ENCODE results near the gene KCNIP1. TPM values are rescaled to one million over a fixed set of nuclear protein-coding genes. Genes with fewer than 3 reads are reported as not detected.

The KCNIP1 gene
- total and polyA plus RNA-seq, 2 of the 8 experiments (the other 6 are each of a cell fraction or from before 2014, with no cell fraction given): 0.52 to 0.83 TPM

DNA sequence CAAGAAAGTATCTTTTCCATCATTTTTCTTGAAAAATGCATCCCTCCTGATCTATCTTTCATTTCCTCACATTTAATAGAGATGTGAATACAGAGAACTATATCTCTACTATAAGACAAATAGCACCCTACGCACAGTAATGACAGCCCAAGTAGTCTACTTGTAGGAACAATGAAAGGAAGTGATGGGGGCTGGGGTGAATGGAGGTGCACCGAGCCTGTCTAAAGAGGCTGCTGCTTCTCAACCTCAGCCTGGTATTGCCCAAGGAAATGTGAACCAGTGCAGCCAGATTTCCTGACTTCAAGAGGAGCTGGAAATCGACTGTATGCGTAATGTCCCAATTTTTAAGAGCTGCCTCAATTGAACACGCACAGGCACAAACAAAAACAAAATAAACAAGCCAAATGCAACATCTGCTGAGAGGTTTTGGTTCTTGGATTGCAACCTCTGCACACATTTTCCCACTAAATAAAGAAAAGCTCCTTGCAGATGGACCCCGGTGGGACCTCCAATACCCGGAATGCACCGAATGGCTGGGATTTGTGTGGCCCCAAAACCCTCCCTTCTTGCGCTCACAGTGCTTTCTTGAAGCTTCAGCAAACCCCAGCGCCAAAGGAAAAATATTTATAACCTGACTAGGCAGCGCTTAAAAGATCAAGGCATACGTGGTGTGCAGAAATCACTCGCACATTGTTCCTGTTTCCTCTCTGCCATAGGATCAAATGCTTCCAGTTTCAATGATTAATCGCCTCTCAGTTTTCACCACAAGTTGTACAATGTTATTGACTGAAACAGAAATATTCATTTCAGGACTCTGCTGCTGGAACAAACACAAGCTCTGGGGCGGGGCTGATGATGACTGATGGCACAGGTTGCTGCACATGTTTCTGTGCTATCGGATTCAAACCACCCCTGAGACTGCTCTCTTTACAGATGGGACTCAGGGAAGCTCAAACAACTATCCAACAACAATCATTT is 68.3 kb downstream of the KCNIP1 start:
- H2BK120ac ChIP-seq (replicated peaks; ENCODE audit: low read depth, low read length): no peak overlapping the region
- no peak overlapping the region for H2BK5ac ChIP-seq (ENCODE audit: low read depth, low read length)
- ChIA-PET CTCF (ENCODE audit: partially characterized antibody) (interaction anchor here (0.6 to 2.3 kb wide), 10 partner anchors 9 to 320 kb away, joined by 3 to 9 read pairs (median 3); no protein-coding TSS in a partner anchor), POLR2A (ENCODE audit: partially characterized antibody) (interaction anchor here (0.7 kb wide), 1 partner anchor 71 kb away, joined by 3 read pairs; no protein-coding TSS in a partner anchor)
- H2BK15ac ChIP-seq (ENCODE audit: low read length): no peak overlapping the region
- no peaks in the 10 kb centered on the region for H4K20me1 ChIP-seq (replicated peaks in 1 of 2; ENCODE audit: control insufficient read depth in 1 of 2, insufficient read depth in 2 of 2, low read length in 2 of 2)
- H3K23ac ChIP-seq (ENCODE audit: insufficient read length): no peak overlapping the region
- no peak overlapping the region for H3K27ac ChIP-seq (ENCODE audit: low read depth, low read length)
- H3K23me2 ChIP-seq (ENCODE audit: low read depth, low read length): no peaks in the 10 kb centered on the region; the same call in 1 of the 2 replicates
- H3K9me3 ChIP-seq (ENCODE audit: insufficient read depth in 2 of 2, low read depth in 1 of 2, low read length in 1 of 2): no peaks in the 10 kb centered on the region
- no peak overlapping the region for H3K4me3 ChIP-seq (ENCODE audit: extremely low read depth in 1 of 4, insufficient read depth in 2 of 4, low read depth in 3 of 4, low read length in 4 of 4)
- H3K4me2 ChIP-seq (ENCODE audit: insufficient read depth in 1 of 2, low read depth in 2 of 2, low read length in 2 of 2): no peak overlapping the region
- H2AFZ ChIP-seq (ENCODE audit: low read length): no peak overlapping the region
- no peak overlapping the region for H3K9ac ChIP-seq (replicated peaks in 1 of 4; ENCODE audit: extremely low read depth in 1 of 4, low read depth in 3 of 4, low read length in 3 of 4)
- H3K27me3 ChIP-seq (replicated peaks in 1 of 4; ENCODE audit: control insufficient read depth in 3 of 4, extremely low read depth in 1 of 4, insufficient read depth in 3 of 4, low read length in 3 of 4): no peaks in the 10 kb centered on the region; a peak in 1 of 7 replicates
- H2AK5ac ChIP-seq (ENCODE audit: low read depth, low read length): 0 out of 2 replicates have a peak overlapping the region, but pooled peaks have one; percentile 58
- H4K91ac ChIP-seq (replicated peaks; ENCODE audit: insufficient read length, low read length): no peak overlapping the region
- H3K79me2 ChIP-seq (ENCODE audit: control insufficient read depth in 1 of 2, insufficient read depth in 2 of 2, low read length in 2 of 2): no peaks in the 10 kb centered on the region
- no peaks in the 10 kb centered on the region for H3K36me3 ChIP-seq (ENCODE audit: control insufficient read depth in 2 of 4, insufficient read depth in 4 of 4, low read length in 3 of 4)
- H3K56ac ChIP-seq (replicated peaks; ENCODE audit: insufficient read length, low read depth, low read length): no peak overlapping the region
- no peak overlapping the region for H3K14ac ChIP-seq (ENCODE audit: insufficient read length)
- no peak overlapping the region for H3K4ac ChIP-seq (replicated peaks; ENCODE audit: insufficient read length, low read depth, low read length)
- no peak for DNase-seq (ENCODE audit: low read depth in 1 of 2, low spot score in 2 of 2)
- FAIRE-seq: no peak
- H4K5ac ChIP-seq (ENCODE audit: insufficient read length, low read depth, low read length): no peak overlapping the region
- H3K79me1 ChIP-seq (ENCODE audit: low read depth, low read length): no peaks in the 10 kb centered on the region
- no peak overlapping the region for H2BK20ac ChIP-seq (ENCODE audit: low read length)
- H2BK12ac ChIP-seq (ENCODE audit: low read depth, low read length): no peak overlapping the region
- H3K18ac ChIP-seq (ENCODE audit: extremely low read depth, low read length): no peak overlapping the region
- H3K4me1 ChIP-seq (replicated peaks in 1 of 4; ENCODE audit: control insufficient read depth in 3 of 4, insufficient read depth in 4 of 4, low read length in 3 of 4): peaks cover 0 to 2% (median 0%) of the 10 kb centered on the region in 4 experiments; a peak in 1 of 7 replicates
- H4K8ac ChIP-seq (ENCODE audit: extremely low read depth, insufficient read depth, low read length): no peak overlapping the region
- WGBS, 2 experiments (ENCODE audit: extremely low coverage in 1 of 2, insufficient coverage in 1 of 2, insufficient read length in 1 of 2, insufficient replicate concordance in 2 of 2, low coverage in 1 of 2, low lambda C conversion rate in 2 of 2, missing lambda C conversion rate in 1 of 2): 79% methylated on average over 16 of the region's 16 CpGs; no CpG with 5 or more reads in 1 of the 2 experiments
- TF ChIP-seq NRF1 (IDR thresholded peaks at IDR 0.05; ENCODE audit: low read depth, low read length) (no peak), RXRA (IDR thresholded peaks at IDR 0.05; ENCODE audit: insufficient read depth, low read depth, low read length) (no peak), SIRT6 (IDR thresholded peaks at IDR 0.05; ENCODE audit: low read length) (no peak), BCL11A (IDR thresholded peaks at IDR 0.05; ENCODE audit: low read depth in 2 of 2, low read length in 2 of 2) (no peak), ZNF274 (IDR thresholded peaks at IDR 0.05; ENCODE audit: borderline replicate concordance, extremely low read depth, low read length) (no peak), EP300 (IDR thresholded peaks at IDR 0.05; ENCODE audit: borderline replicate concordance in 1 of 2, low read depth in 2 of 2, low read length in 2 of 2) (no peak), TAF1 (IDR thresholded peaks at IDR 0.05; ENCODE audit: low read depth, low read length) (no peak)
- TF ChIP-seq, protein P1, sequence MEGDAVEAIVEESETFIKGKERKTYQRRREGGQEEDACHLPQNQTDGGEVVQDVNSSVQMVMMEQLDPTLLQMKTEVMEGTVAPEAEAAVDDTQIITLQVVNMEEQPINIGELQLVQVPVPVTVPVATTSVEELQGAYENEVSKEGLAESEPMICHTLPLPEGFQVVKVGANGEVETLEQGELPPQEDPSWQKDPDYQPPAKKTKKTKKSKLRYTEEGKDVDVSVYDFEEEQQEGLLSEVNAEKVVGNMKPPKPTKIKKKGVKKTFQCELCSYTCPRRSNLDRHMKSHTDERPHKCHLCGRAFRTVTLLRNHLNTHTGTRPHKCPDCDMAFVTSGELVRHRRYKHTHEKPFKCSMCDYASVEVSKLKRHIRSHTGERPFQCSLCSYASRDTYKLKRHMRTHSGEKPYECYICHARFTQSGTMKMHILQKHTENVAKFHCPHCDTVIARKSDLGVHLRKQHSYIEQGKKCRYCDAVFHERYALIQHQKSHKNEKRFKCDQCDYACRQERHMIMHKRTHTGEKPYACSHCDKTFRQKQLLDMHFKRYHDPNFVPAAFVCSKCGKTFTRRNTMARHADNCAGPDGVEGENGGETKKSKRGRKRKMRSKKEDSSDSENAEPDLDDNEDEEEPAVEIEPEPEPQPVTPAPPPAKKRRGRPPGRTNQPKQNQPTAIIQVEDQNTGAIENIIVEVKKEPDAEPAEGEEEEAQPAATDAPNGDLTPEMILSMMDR (IDR thresholded peaks at IDR 0.05; ENCODE audit: control extremely low read depth in 1 of 3, insufficient read depth in 1 of 3, low read depth in 1 of 3, low read length in 3 of 3): no peak

Measured in H1 (cell line).